Progenitor cell of endocrine pancreas (in vitro differentiated cells): Measurements from ENCODE around the gene RAB6A. TPM values are rescaled to one million over a fixed set of nuclear protein-coding genes. Genes with fewer than 3 reads are reported as not detected.

Experiments
- DNase-seq: peaks from one replicate; pipeline ENCODE4 v3.0.0; 2021; ENCODE audit warnings: low spot score; ENCODE audit not compliant: unreplicated experiment
- H3K27ac Mint-ChIP-seq: 2 replicates; pipeline ENCODE4 v1.8.0; 2021; ENCODE audit warnings: mild to moderate bottlenecking, moderate library complexity, mixed read lengths
- H3K27me3 Mint-ChIP-seq: 2 replicates; pipeline ENCODE4 v1.8.0; 2021; ENCODE audit warnings: mixed read lengths
- H3K36me3 Mint-ChIP-seq: 2 replicates; pipeline ENCODE4 v1.8.0; 2022; ENCODE audit warnings: mixed read lengths; ENCODE audit not compliant: insufficient read depth
- H3K4me1 Mint-ChIP-seq: 2 replicates; pipeline ENCODE4 v1.8.0; 2021; ENCODE audit warnings: low read depth, mixed read lengths
- H3K4me3 Mint-ChIP-seq: 2 replicates; pipeline ENCODE4 v1.8.0; 2021; ENCODE audit warnings: low read depth, mild to moderate bottlenecking, moderate library complexity, mixed read lengths
- H3K9me3 Mint-ChIP-seq: 2 replicates; pipeline ENCODE4 v1.8.0; 2021; ENCODE audit warnings: low read depth, mixed read lengths
- total RNA-seq: library from RNA; stranded (reverse); gene quantifications from 2 replicates; pipeline ENCODE4 v1.2.1, GENCODE V29; 2021
- TF ChIP-seq, protein P1 (sequence below): fragments of 200-600 bp; sonication (generic); IDR thresholded peaks from one replicate; pipeline ENCODE4 v1.5.0; 2021; ENCODE audit warnings: antibody characterized with exemption, mild to moderate bottlenecking; ENCODE audit not compliant: unreplicated experiment

The RAB6A gene
- total RNA-seq, 1 donor from 2014 or later: 88.6 TPM

DNA sequence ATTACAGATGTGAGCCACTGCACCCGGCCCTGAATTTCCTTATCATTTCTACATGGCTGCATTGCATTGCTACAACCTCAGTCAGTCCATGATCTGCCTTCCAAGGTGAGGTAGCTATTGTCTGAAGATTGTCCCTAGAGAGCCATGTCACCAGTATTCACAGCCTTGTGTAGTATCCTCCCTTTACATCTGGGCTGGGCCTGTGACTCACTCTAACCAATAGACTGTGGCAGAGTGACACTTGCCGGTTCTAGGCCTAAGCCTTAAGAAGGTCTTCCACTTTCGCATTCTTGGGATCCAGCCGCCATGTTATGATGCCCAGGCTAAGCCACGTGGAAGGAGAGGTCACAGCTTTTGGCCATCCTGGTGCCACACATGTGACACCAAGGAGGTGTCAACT, 124.6 kb downstream of the RAB6A start:
- H3K4me1 Mint-ChIP-seq: peaks cover 4% of the 10 kb centered on the region
- H3K9me3 Mint-ChIP-seq: peaks cover 4% of the 10 kb centered on the region
- TF ChIP-seq, protein P1, sequence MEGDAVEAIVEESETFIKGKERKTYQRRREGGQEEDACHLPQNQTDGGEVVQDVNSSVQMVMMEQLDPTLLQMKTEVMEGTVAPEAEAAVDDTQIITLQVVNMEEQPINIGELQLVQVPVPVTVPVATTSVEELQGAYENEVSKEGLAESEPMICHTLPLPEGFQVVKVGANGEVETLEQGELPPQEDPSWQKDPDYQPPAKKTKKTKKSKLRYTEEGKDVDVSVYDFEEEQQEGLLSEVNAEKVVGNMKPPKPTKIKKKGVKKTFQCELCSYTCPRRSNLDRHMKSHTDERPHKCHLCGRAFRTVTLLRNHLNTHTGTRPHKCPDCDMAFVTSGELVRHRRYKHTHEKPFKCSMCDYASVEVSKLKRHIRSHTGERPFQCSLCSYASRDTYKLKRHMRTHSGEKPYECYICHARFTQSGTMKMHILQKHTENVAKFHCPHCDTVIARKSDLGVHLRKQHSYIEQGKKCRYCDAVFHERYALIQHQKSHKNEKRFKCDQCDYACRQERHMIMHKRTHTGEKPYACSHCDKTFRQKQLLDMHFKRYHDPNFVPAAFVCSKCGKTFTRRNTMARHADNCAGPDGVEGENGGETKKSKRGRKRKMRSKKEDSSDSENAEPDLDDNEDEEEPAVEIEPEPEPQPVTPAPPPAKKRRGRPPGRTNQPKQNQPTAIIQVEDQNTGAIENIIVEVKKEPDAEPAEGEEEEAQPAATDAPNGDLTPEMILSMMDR: no peak
- DNase-seq: no peak
- H3K27me3 Mint-ChIP-seq: no peaks in the 10 kb centered on the region
- H3K36me3 Mint-ChIP-seq: no peaks in the 10 kb centered on the region
- no peak overlapping the region for H3K4me3 Mint-ChIP-seq
- H3K27ac Mint-ChIP-seq: no peak overlapping the region

DNA sequence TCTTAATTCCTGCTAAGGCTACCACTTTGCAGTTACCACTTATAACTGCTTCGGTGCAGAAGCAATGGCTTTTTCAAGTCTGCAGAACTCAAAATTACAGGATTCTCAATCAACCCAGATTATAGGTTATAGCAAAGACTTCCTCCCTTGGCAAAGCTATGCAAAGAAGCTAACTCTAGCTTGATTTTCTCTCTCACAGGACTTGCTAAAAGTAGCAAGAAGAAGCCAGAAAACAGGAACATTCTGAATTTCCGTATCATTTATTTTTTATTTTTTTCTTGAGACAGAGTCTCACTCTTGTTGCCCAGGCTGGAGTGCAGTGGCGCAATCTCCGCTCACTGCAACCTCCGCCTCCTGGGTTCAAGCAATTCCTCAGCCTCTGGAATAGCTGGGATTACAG, 125.2 kb downstream of the RAB6A start:
- Mint-ChIP-seq H3K4me1 (peaks cover 4% of the 10 kb centered on the region), H3K4me3 (no peak overlapping the region), H3K36me3 (no peaks in the 10 kb centered on the region), H3K9me3 (peaks cover 6% of the 10 kb centered on the region), H3K27ac (no peak overlapping the region), H3K27me3 (no peaks in the 10 kb centered on the region)
- TF ChIP-seq, protein P1: no peak
- DNase-seq: no peak

DNA sequence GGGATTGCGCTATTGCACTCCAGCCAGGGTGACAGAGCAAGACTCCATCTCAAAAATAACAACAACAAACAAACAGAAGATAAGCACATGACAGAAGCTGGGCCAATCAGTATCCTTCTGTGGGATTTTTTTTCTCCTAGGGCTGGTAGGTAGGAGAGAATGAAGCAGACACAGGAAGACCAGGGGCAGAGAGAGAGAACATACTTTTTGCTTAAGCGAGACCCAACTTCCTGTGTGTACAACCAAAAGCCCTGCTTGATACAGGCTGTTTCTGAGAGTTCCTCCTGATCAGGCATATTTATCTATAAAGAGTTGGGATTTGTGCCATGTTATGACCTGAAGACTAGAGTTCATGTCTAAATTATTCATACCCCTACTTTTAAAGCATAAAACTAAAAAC, 126.9 kb downstream of the RAB6A start:
- Mint-ChIP-seq H3K27me3 (no peaks in the 10 kb centered on the region), H3K9me3 (peaks cover 12% of the 10 kb centered on the region), H3K4me1 (peaks cover 2% of the 10 kb centered on the region), H3K36me3 (peaks cover 3% of the 10 kb centered on the region), H3K27ac (no peak overlapping the region), H3K4me3 (no peak overlapping the region)
- no peak for DNase-seq
- TF ChIP-seq, protein P1: no peak

DNA sequence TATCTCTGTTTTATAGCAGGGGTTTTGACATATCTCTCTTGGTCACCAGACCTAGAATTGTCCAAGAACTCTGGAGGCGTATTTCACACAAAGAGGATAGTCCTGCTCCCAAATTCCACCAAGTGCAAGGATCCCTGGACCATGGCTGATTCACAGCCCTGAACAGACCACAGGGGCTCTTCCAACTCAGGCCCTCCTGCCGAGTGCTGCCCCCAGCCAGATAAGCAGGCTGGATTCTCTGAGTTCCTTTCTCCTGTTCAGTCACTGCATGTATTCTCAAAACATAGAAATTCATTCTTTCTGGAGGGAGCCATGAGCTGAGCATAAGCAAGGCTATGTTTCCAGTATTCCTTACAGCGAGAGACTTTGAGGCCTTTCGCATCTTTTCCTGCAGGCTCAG, 127.9 kb downstream of the RAB6A start:
- TF ChIP-seq, protein P1: no peak
- peaks cover 2% of the 10 kb centered on the region for H3K4me1 Mint-ChIP-seq
- H3K27me3 Mint-ChIP-seq: no peaks in the 10 kb centered on the region
- H3K36me3 Mint-ChIP-seq: peaks cover 3% of the 10 kb centered on the region
- no peak overlapping the region for H3K4me3 Mint-ChIP-seq
- H3K27ac Mint-ChIP-seq: no peak overlapping the region
- H3K9me3 Mint-ChIP-seq: peaks cover 12% of the 10 kb centered on the region
- no peak for DNase-seq

DNA sequence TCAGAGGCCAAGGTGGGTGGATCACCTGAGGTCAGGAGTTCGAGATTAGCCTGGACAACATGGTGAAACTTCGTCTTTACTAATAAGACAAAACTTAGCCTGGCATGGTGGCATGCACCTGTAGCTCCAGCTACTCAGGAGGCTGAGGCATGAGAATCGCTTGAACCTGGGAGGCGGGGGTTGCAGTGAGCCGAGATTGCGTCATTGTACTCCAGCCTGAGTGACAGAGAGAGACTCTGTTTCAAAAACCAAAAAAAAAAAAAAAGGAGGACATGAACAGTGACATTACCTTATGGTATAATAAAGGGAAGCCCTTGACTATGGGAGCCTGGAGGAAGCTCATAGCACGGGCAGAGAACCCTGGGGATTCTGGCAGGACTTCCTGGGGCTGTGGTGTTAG, 131.0 kb downstream of the RAB6A start:
- peaks cover 1% of the 10 kb centered on the region for H3K27me3 Mint-ChIP-seq
- peaks cover 3% of the 10 kb centered on the region for H3K36me3 Mint-ChIP-seq
- no peak overlapping the region for H3K4me3 Mint-ChIP-seq
- no peak for DNase-seq
- TF ChIP-seq, protein P1: no peak
- H3K27ac Mint-ChIP-seq: no peak overlapping the region
- peaks cover 12% of the 10 kb centered on the region for H3K9me3 Mint-ChIP-seq
- H3K4me1 Mint-ChIP-seq: peaks cover 2% of the 10 kb centered on the region
